ENCODE measurements around the gene CAPZA2. TPM values are rescaled to one million over a fixed set of nuclear protein-coding genes. Genes with fewer than 3 reads are reported as not detected.
A peak's percentile ranks its signal among the peaks of the same experiment; 100 is the strongest.
"Not testable (repeated sequence)": the region's sequence is repeated elsewhere in the genome, so short reads cannot be mapped to it uniquely, and the experiment has no call there.

Gene CAPZA2
- 100 to 1,000 TPM; 286 to 403 TPM for total RNA-seq
- long read RNA-seq, full-length matches to known transcripts: 793 of 820 reads
- long read RNA-seq, partial matches to known transcripts: 9 of 820 reads
- long read RNA-seq, other reads (novel, unspliced or antisense): 18 of 820 reads

GRCh38 chr7:116862234-116862950, at the start of gene CAPZA2:
Gene CAPZA2, plus strand, starts transcription at chr7:116862587. Its CDS starts 25 bp downstream, at chr7:116862612.
- intact Hi-C loops (cut with DNase I): no loop called here
- DNase-seq (peak; percentile 95), ATAC-seq (peak; percentile 97)

- DNase-seq: no peak
- no peak for ATAC-seq
- intact Hi-C loops (cut with DNase I): loop anchor here in 1 of 2 donors (10.0 kb wide), 1 partner anchor 638 kb away; no protein-coding TSS in a partner anchor
Observed at GRCh38 chr7:116812860-116813259, 49.5 kb upstream of the CAPZA2 start.

- not testable (repeated sequence) for DNase-seq, ATAC-seq
- intact Hi-C loops (cut with DNase I): loop anchor here in 1 of 2 donors (10.0 kb wide), 1 partner anchor 639 kb away; no protein-coding TSS in a partner anchor
Observed at GRCh38 chr7:116813371-116813770, 49.0 kb upstream of the CAPZA2 start.

- DNase-seq (no peak), ATAC-seq (no peak)
- intact Hi-C loops (cut with DNase I): loop anchor here in 1 of 2 donors (10.0 kb wide), 1 partner anchor 640 kb away; no protein-coding TSS in a partner anchor
Observed at GRCh38 chr7:116815041-116815440, 47.3 kb upstream of the CAPZA2 start.

- DNase-seq (no peak), ATAC-seq (no peak)
- intact Hi-C loops (cut with DNase I): no loop called here
Observed at GRCh38 chr7:116820149-116820548, 42.2 kb upstream of the CAPZA2 start.

GRCh38 chr7:116821647-116822046, 40.7 kb upstream of the CAPZA2 start:
- intact Hi-C loops (cut with DNase I); ATAC-seq; DNase-seq: not testable (repeated sequence)

GRCh38 chr7:116824449-116824848, 37.9 kb upstream of the CAPZA2 start:
- intact Hi-C loops (cut with DNase I): no loop called here
- DNase-seq: no peak
- no peak for ATAC-seq

- DNase-seq: no peak
- no peak for ATAC-seq
- intact Hi-C loops (cut with DNase I): no loop called here
Observed at GRCh38 chr7:116828281-116828680, 34.1 kb upstream of the CAPZA2 start.

- DNase-seq (no peak), ATAC-seq (no peak)
- intact Hi-C loops (cut with DNase I): no loop called here
Observed at GRCh38 chr7:116829041-116829440, 33.3 kb upstream of the CAPZA2 start.

GRCh38 chr7:116829493-116829892, 32.9 kb upstream of the CAPZA2 start:
- DNase-seq (no peak), ATAC-seq (no peak)
- intact Hi-C loops (cut with DNase I): no loop called here

- intact Hi-C loops (cut with DNase I): no loop called here
Observed at GRCh38 chr7:116832692-116833091, 29.7 kb upstream of the CAPZA2 start.

GRCh38 chr7:116834815-116835504, 27.4 kb upstream of the CAPZA2 start:
- ATAC-seq: peak in 1 of 2 donors; percentile 69
- intact Hi-C loops (cut with DNase I): no loop called here
- no peak for DNase-seq

More at GRCh38 chr7:116832692-116833091, 29.7 kb upstream of the CAPZA2 start:
- no peak for ATAC-seq
- no peak for DNase-seq

GRCh38 chr7:116836048-116836447, 26.3 kb upstream of the CAPZA2 start:
- intact Hi-C loops (cut with DNase I): no loop called here
- DNase-seq (no peak), ATAC-seq (peak; percentile 15 to 71)

- DNase-seq: no peak
- no peak for ATAC-seq
- intact Hi-C loops (cut with DNase I): no loop called here
Observed at GRCh38 chr7:116836911-116837310, 25.5 kb upstream of the CAPZA2 start.

GRCh38 chr7:116837586-116837985, 24.8 kb upstream of the CAPZA2 start:
- no peak for DNase-seq
- intact Hi-C loops (cut with DNase I): no loop called here
- ATAC-seq: no peak

- ATAC-seq (no peak), DNase-seq (no peak)
- intact Hi-C loops (cut with DNase I): no loop called here
Observed at GRCh38 chr7:116840256-116840655, 22.1 kb upstream of the CAPZA2 start.

GRCh38 chr7:116842371-116842770, 20.0 kb upstream of the CAPZA2 start:
- DNase-seq (no peak), ATAC-seq (no peak)
- intact Hi-C loops (cut with DNase I): no loop called here

- intact Hi-C loops (cut with DNase I): no loop called here
- DNase-seq (no peak), ATAC-seq (peak; percentile 15 to 78)
Observed at GRCh38 chr7:116843378-116843777, 19.0 kb upstream of the CAPZA2 start.

- intact Hi-C loops (cut with DNase I): no loop called here
- ATAC-seq (no peak), DNase-seq (no peak)
Observed at GRCh38 chr7:116851175-116851574, 11.2 kb upstream of the CAPZA2 start.

GRCh38 chr7:116851671-116852070, 10.7 kb upstream of the CAPZA2 start:
- ATAC-seq (no peak), DNase-seq (no peak)

More at GRCh38 chr7:116851671-116852070, 10.7 kb upstream of the CAPZA2 start:
- intact Hi-C loops (cut with DNase I): no loop called here

Data from left cardiac atrium (tissue), 4 donors.